HAP-1 (cell line): ENCODE measurements around the gene CDC45.
A peak's percentile ranks its signal among the peaks of the same experiment; 100 is the strongest.

Source experiments
- DNase-seq, 2 experiments: peaks; one replicate each; pipeline ENCODE4 v3.0.0-alpha.2; 2016 to 2020; ENCODE audit warnings: low spot score in 2 of 2
- H3K27me3 ChIP-seq: fragments of 250-450 bp; sonication (Bioruptor Pico); 2 replicates; pipeline ENCODE4 v1.5.1; 2020; ENCODE audit warnings: low read depth, mild to moderate bottlenecking, moderate library complexity
- H3K36me3 ChIP-seq: fragments of 250-450 bp; sonication (Bioruptor Pico); replicated peaks from 2 replicates; pipeline ENCODE4 v1.5.1; 2020; ENCODE audit warnings: mild to moderate bottlenecking
- H3K4me1 ChIP-seq: fragments of 250-450 bp; sonication (Bioruptor Pico); 2 replicates; pipeline ENCODE4 v1.5.1; 2020; ENCODE audit warnings: mild to moderate bottlenecking
- H3K4me3 ChIP-seq: fragments of 250-450 bp; sonication (Bioruptor Pico); 2 replicates; pipeline ENCODE4 v1.5.1; 2020; ENCODE audit warnings: mild to moderate bottlenecking, moderate library complexity
- H3K9me3 ChIP-seq: fragments of 250-450 bp; sonication (Bioruptor Pico); 2 replicates; pipeline ENCODE4 v1.5.1; 2020; ENCODE audit warnings: mild to moderate bottlenecking, moderate library complexity
- in situ Hi-C: fragments of 300-500 bp; cut with MboI; formaldehyde crosslinking; loops from 3 replicates; pipeline ENCODE4 v1.14.3; 2020; ENCODE audit warnings: low sequenced_read_pairs, inconsistent platforms, mixed read lengths

The CDC45 gene

GRCh38 chr22:19522190-19522880, 42.6 kb downstream of the CDC45 start:
- Histone ChIP-seq H3K4me3 (no peak overlapping the region), H3K4me1 (peaks cover 1% of the 10 kb centered on the region; the same call in 1 of the 2 replicates), H3K36me3 (peaks cover 25% of the 10 kb centered on the region), H3K9me3 (no peaks in the 10 kb centered on the region), H3K27me3 (no peaks in the 10 kb centered on the region)
- in situ Hi-C loops: loop anchor here (25.0 kb wide), 1 partner anchor 110 kb away; no protein-coding TSS in a partner anchor
- DNase-seq: no peak

- no peak for DNase-seq
- no peak overlapping the region for H3K4me3 ChIP-seq
- no peaks in the 10 kb centered on the region for H3K27me3 ChIP-seq
- in situ Hi-C loops: loop anchor here (25.0 kb wide), 1 partner anchor 111 kb away; no protein-coding TSS in a partner anchor
- peaks cover 23% of the 10 kb centered on the region for H3K36me3 ChIP-seq
- H3K4me1 ChIP-seq: peaks cover 6% of the 10 kb centered on the region
- no peaks in the 10 kb centered on the region for H3K9me3 ChIP-seq
Observed at GRCh38 chr22:19522881-19523239, 43.1 kb downstream of the CDC45 start.

- Histone ChIP-seq H3K4me3 (no peak overlapping the region), H3K9me3 (no peaks in the 10 kb centered on the region), H3K36me3 (peaks cover 23% of the 10 kb centered on the region), H3K4me1 (peaks cover 6% of the 10 kb centered on the region), H3K27me3 (no peaks in the 10 kb centered on the region)
- in situ Hi-C loops: loop anchor here (25.0 kb wide), 1 partner anchor 111 kb away; no protein-coding TSS in a partner anchor
- no peak for DNase-seq
Observed at GRCh38 chr22:19523240-19524169, 43.8 kb downstream of the CDC45 start.

DNA sequence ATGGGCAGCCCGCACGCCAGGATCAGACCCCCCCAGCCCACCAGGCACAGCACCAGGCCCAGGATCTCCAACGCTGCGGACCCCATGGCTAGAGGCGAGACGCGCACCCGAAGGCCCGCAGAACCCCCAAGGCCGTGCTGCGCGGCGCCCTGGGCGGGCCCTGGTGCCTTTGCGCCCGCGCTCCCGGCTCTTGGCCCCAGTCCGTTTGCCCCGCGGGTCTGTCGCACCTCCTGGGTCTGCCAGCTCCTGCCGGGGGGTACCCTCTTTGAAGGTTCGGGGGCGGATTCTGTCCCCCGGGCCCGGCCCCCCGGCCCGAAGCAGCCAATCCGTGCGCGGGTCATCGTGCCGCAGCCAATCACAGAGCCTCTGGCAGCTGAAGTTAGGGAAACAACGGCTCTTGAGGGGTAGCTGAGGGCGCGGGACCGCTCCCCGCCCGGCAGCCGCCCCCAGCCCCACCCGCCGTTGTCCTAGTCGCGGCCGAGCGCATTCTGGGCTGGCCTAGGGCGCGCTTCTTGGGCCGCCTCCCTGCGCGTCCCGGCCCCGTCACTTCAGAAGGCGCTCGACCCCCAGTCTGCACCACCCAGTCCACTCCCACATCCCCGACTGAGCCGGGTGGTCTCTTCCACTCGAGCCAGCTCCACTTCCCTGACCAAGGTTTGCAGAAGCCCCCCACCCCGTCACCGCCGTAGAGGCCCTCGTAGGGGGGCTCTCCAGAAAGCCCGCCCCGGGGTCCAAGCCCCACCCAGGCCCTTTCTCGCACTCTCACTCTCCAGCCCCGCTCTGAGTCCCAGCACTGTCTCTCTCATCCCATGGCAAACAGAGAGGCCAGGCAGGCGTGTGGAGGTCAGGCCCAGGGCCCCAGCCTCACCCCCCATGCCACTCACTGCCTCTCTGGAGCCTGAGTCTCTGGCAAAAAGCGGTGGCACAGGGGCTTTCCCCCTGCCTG, 44.7 kb downstream of the CDC45 start, which contains the start of gene CLDN5:
Gene CLDN5, minus strand, starts transcription at position 241 of the 946 bp plus-strand sequence. Its CDS starts 155 bp downstream, at position 86.
- H3K4me3 ChIP-seq: no peak within 1 kb of the TSS
- no peaks in the 10 kb centered on the region for H3K9me3 ChIP-seq
- DNase-seq: no peak
- no peaks in the 10 kb centered on the region for H3K27me3 ChIP-seq
- H3K36me3 ChIP-seq: peaks cover 13% of the 10 kb centered on the region
- in situ Hi-C loops: loop anchor here (25.0 kb wide), 1 partner anchor 112 kb away; no protein-coding TSS in a partner anchor
- peaks cover 6% of the 10 kb centered on the region for H3K4me1 ChIP-seq

GRCh38 chr22:19525116-19525660, 45.5 kb downstream of the CDC45 start:
- no peak for DNase-seq
- no peak overlapping the region for H3K4me3 ChIP-seq
- peaks cover 6% of the 10 kb centered on the region for H3K4me1 ChIP-seq
- peaks cover 12% of the 10 kb centered on the region; the same call in 1 of the 2 replicates for H3K36me3 ChIP-seq
- no peaks in the 10 kb centered on the region for H3K9me3 ChIP-seq
- in situ Hi-C loops: no loop called here
- no peaks in the 10 kb centered on the region for H3K27me3 ChIP-seq

DNA sequence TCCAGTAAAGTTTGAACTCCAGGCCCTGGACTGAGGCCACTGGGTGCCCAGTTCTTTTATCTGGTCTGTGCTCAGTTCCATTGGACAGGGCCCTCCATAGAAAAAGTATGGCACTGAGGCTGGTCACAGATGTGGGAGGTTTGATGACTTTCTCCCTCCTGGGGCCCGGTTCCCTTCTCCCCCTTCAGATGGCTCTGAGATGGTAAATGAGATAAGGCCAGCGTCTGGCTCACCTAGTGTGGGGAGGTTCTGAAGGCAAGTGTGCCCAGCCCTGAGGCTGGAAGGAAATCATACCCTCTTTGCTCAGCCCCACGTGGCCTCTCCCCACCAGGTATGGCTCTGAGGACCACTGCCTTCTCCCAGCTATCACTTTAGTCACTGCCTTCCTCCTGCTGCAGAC, 45.9 kb downstream of the CDC45 start:
- Histone ChIP-seq H3K27me3 (no peaks in the 10 kb centered on the region), H3K36me3 (peaks cover 11% of the 10 kb centered on the region; the same call in 1 of the 2 replicates), H3K4me3 (no peak overlapping the region), H3K4me1 (peaks cover 6% of the 10 kb centered on the region), H3K9me3 (no peaks in the 10 kb centered on the region)
- no peak for DNase-seq
- in situ Hi-C loops: no loop called here

GRCh38 chr22:19526076-19526701, 46.5 kb downstream of the CDC45 start:
- in situ Hi-C loops: no loop called here
- H3K36me3 ChIP-seq: peaks cover 5% of the 10 kb centered on the region; the same call in 1 of the 2 replicates
- H3K4me3 ChIP-seq: no peak overlapping the region
- no peaks in the 10 kb centered on the region for H3K27me3 ChIP-seq
- no peak for DNase-seq
- H3K4me1 ChIP-seq: peaks cover 6% of the 10 kb centered on the region
- H3K9me3 ChIP-seq: no peaks in the 10 kb centered on the region

GRCh38 chr22:19526702-19527111, 47.0 kb downstream of the CDC45 start:
- Histone ChIP-seq H3K27me3 (no peaks in the 10 kb centered on the region), H3K9me3 (no peaks in the 10 kb centered on the region), H3K36me3 (peaks cover under 1% of the 10 kb centered on the region; the same call in 1 of the 2 replicates), H3K4me3 (no peak overlapping the region), H3K4me1 (peaks cover 6% of the 10 kb centered on the region)
- in situ Hi-C loops: no loop called here
- DNase-seq: no peak

DNA sequence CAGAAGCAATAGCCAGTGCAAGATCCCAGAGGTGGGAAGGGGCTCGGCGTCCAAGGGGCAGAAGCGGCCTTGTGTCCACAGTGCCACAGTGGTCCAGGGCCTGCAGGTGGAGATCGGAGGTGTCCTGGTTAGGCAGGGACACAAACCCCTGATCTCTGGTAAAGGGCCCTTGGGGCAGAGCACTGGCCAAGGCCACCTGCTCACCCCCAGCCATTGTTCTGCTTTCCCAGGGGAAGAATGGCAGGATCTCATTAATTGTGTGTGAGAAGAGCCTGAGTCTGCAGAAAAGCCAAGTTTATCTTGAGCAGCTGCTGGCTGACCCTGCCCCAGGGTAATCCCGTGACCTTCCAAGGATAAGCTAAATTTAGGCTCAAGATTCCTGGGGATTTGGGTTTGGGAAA, 47.6 kb downstream of the CDC45 start:
- no peaks in the 10 kb centered on the region for H3K36me3 ChIP-seq
- no peak overlapping the region for H3K4me3 ChIP-seq
- H3K27me3 ChIP-seq: no peaks in the 10 kb centered on the region
- DNase-seq: peak in 1 of 2 experiments; percentile 36
- peaks cover 6% of the 10 kb centered on the region for H3K4me1 ChIP-seq
- no peaks in the 10 kb centered on the region for H3K9me3 ChIP-seq
- in situ Hi-C loops: no loop called here

- DNase-seq: no peak
- Histone ChIP-seq H3K4me1 (peaks cover 6% of the 10 kb centered on the region), H3K4me3 (no peak overlapping the region), H3K27me3 (no peaks in the 10 kb centered on the region), H3K36me3 (no peaks in the 10 kb centered on the region), H3K9me3 (no peaks in the 10 kb centered on the region)
- in situ Hi-C loops: no loop called here
Observed at GRCh38 chr22:19527861-19528417, 48.2 kb downstream of the CDC45 start.

DNA sequence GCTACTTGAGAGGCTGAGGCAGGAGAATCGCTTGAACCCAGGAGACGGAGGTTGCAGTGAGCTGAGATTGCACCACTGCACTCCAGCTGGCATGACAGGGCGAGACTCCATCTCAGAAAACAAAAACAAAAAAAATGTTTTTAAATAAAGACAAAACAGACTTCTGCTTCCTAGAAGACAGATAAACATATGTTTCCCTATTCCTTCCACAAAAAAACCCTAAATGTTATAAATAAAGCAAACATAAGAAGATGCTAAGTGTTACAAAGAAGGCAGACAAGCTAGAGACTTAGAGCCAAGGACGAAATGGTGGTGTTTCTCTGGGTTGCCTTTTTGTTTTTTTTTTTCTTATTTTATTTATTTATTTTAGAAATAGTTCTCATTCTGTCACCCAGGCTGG, 50.1 kb downstream of the CDC45 start:
- no peaks in the 10 kb centered on the region for H3K9me3 ChIP-seq
- H3K4me1 ChIP-seq: peaks cover 6% of the 10 kb centered on the region
- H3K36me3 ChIP-seq: no peaks in the 10 kb centered on the region
- DNase-seq: no peak
- H3K27me3 ChIP-seq: no peaks in the 10 kb centered on the region
- in situ Hi-C loops: no loop called here
- H3K4me3 ChIP-seq: no peak overlapping the region

DNA sequence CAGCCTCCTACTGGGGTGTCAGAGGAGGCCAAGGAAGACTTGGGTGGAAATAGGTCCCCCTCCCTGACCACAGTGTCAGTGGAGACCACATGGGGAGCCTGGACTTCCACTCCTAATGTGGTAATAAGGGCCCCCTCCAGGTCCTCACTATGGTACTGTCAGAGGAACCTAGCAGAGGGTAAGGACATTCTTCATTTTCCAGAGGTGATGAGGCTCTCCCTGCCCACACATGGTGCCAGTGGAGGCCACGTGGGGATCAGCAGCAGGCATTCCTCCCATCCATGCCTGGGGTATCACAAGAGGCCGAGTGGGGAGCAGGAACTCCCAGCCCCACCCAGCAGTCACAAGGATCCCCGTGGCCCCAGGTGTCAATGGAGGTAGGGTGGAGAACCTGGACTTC, 51.0 kb downstream of the CDC45 start:
- in situ Hi-C loops: no loop called here
- peaks cover 6% of the 10 kb centered on the region for H3K4me1 ChIP-seq
- no peaks in the 10 kb centered on the region for H3K9me3 ChIP-seq
- no peaks in the 10 kb centered on the region for H3K36me3 ChIP-seq
- no peaks in the 10 kb centered on the region for H3K27me3 ChIP-seq
- H3K4me3 ChIP-seq: no peak overlapping the region
- no peak for DNase-seq
